Spleen (tissue), 11 donors: ENCODE data around the gene DENND1B. TPM values are rescaled to one million over a fixed set of nuclear protein-coding genes. Genes with fewer than 3 reads are reported as not detected.

Experiments
- DNase-seq: peaks from one replicate; pipeline ENCODE4 v3.0.0-alpha.2; 2020
- H3K27ac ChIP-seq, 8 donors: fragments of 200-600 bp; sonication (generic) in 7 of 8; 1 replicate in 4 of 8; 2 replicates in 4 of 8; pipeline versions ENCODE4 v1.5.0 to v1.8.0; 2016 to 2021; ENCODE audit warnings: inconsistent platforms in 4 of 8, mild to moderate bottlenecking in 4 of 8, moderate library complexity in 1 of 8
- H3K27me3 ChIP-seq, 7 donors: fragments of 200-600 bp; sonication (generic) in 6 of 7; replicated peaks in 1 of 7; 1 replicate in 4 of 7; 2 replicates in 3 of 7; pipeline versions ENCODE4 v1.5.0 to v1.8.0; 2016 to 2021; ENCODE audit warnings: inconsistent platforms in 3 of 7, mild to moderate bottlenecking in 1 of 7
- H3K36me3 ChIP-seq, 6 donors: fragments of 200-600 bp; sonication (generic) in 5 of 6; 1 replicate in 4 of 6; 2 replicates in 2 of 6; pipeline versions ENCODE4 v1.5.0 to v1.8.0; 2016 to 2021; ENCODE audit warnings: inconsistent platforms in 2 of 6
- H3K4me1 ChIP-seq, 6 donors: fragments of 200-600 bp; sonication (generic) in 5 of 6; 1 replicate in 3 of 6; 2 replicates in 3 of 6; pipeline versions ENCODE4 v1.5.0 to v1.8.0; 2016 to 2021; ENCODE audit warnings: inconsistent platforms in 3 of 6
- H3K4me3 ChIP-seq, 8 donors: fragments of 200-600 bp; sonication (generic) in 7 of 8; 1 replicate in 4 of 8; 2 replicates in 4 of 8; pipeline versions ENCODE4 v1.5.0 to v1.8.0; 2016 to 2021; ENCODE audit warnings: inconsistent platforms in 4 of 8, mild to moderate bottlenecking in 4 of 8, moderate library complexity in 2 of 8
- H3K9me3 ChIP-seq, 8 donors: fragments of 200-600 bp; sonication (generic) in 7 of 8; 1 replicate in 4 of 8; 2 replicates in 4 of 8; pipeline versions ENCODE4 v1.5.0 to v1.8.0; 2016 to 2021; ENCODE audit warnings: inconsistent platforms in 4 of 8
- POLR2A ChIP-seq, 3 donors: fragments of 450-650 bp; IDR thresholded peaks; one replicate each; pipeline ENCODE4 v1.5.1; 2017; ENCODE audit warnings: antibody characterized with exemption in 3 of 3, mild to moderate bottlenecking in 1 of 3
- POLR2AphosphoS5 ChIP-seq, 3 donors: sonication (generic); formaldehyde crosslinking; IDR thresholded peaks; one replicate each; pipeline ENCODE4 v1.5.1; 2017; ENCODE audit warnings: antibody characterized with exemption in 3 of 3
- WGBS, 5 donors: extraction: QIAGEN DNeasy Blood & Tissue Kit in 3 of 5; methylation state at CpG; one replicate each; pipeline versions ENCODE4 v1.1.5 to v1.1.7; 2013 to 2018; 5-methylcytosine and 5-hydroxymethylcytosine counted together
- intact Hi-C: fragments of 100-400 bp; cut with DNase I; formaldehyde crosslinking; loops from one replicate; pipeline ENCODE4 v1.15.0; 2023; ENCODE audit warnings: low total_unique reads
- polyA plus RNA-seq, 3 donors: library from polyadenylated mRNA; stranded (reverse); fragments of 200-250 nt; gene quantifications; one replicate each; pipeline ENCODE4 v1.2.1, GENCODE V29; 2013
- total RNA-seq, 7 donors: library from RNA; depleted of rRNA in 3 of 7; stranded (reverse); fragments of >200 nt in 3 of 7; fragmentation: NEBNext Ultra II Directional in 4 of 7; extraction: Animal tissue kit (Norgen Biotek cat#: 25700) in 4 of 7; gene quantifications; one replicate each; pipeline versions ENCODE4 v1.1.0 to v1.2.1, GENCODE V29; 2016 to 2021
- TF ChIP-seq, protein P1 (sequence below), 11 experiments: fragments of 200-600 bp in 7 of 11; fragments of 450-650 bp in 4 of 11; sonication (generic) in 4 of 11; IDR thresholded peaks in 8 of 11; conservative IDR thresholded peaks in 3 of 11; 1 replicate in 7 of 11; 2 replicates in 4 of 11; pipeline versions ENCODE4 v1.4.0 to v1.8.0; 2016 to 2021; ENCODE audit warnings: antibody characterized with exemption in 11 of 11, inconsistent platforms in 4 of 11, mild to moderate bottlenecking in 1 of 11
- donor health status: healthy with polysubstance abuse.
- donor health status: DM: no; HTN: no; CAD: no; lungs with moderate emphysema.
- donor health status: DM: no; HTN: no; CAD: no.
- donor health status: Bipolar disorder and iron deficiency.
- donor health status: healthy.
- donor health status: DM: no; HTN: no; CAD: no.
- donor health status: DM: yes; HTN: yes; CAD: no.

The DENND1B gene
- total and polyA plus RNA-seq, 10 donors, result 2.8 to 31.8 (median 19.6) TPM

DNA sequence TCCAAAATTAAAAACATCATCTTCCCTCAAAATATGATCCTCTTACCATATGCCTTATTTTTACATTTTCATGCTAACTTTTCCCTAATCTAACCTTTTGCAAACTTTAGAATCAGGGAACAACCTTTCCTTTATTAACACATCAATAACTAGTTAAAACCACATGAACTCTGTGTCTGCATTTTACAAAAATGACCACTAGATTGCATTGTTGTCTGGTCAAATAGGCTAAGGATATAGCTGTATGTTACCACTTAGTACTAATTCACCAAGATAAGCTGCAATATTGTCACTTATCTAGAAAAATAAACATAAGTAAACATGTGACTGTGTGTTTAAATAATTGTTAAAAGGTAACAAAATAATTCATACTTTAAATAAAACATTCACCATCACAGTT lies 82.3 kb downstream of the DENND1B start:
- Histone ChIP-seq H3K27me3 (no peaks in the 10 kb centered on the region), H3K4me3 (no peak overlapping the region), H3K36me3 (peaks cover 0 to 18% (median 0%) of the 10 kb centered on the region in 6 donors), H3K9me3 (peaks cover 0 to 17% (median 11%) of the 10 kb centered on the region in 8 donors), H3K27ac (no peak overlapping the region), H3K4me1 (peaks cover 0 to 33% (median 4%) of the 10 kb centered on the region in 6 donors)
- TF ChIP-seq, protein P1, sequence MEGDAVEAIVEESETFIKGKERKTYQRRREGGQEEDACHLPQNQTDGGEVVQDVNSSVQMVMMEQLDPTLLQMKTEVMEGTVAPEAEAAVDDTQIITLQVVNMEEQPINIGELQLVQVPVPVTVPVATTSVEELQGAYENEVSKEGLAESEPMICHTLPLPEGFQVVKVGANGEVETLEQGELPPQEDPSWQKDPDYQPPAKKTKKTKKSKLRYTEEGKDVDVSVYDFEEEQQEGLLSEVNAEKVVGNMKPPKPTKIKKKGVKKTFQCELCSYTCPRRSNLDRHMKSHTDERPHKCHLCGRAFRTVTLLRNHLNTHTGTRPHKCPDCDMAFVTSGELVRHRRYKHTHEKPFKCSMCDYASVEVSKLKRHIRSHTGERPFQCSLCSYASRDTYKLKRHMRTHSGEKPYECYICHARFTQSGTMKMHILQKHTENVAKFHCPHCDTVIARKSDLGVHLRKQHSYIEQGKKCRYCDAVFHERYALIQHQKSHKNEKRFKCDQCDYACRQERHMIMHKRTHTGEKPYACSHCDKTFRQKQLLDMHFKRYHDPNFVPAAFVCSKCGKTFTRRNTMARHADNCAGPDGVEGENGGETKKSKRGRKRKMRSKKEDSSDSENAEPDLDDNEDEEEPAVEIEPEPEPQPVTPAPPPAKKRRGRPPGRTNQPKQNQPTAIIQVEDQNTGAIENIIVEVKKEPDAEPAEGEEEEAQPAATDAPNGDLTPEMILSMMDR (IDR thresholded peaks at IDR 0.05 in 8 of 11, conservative IDR thresholded peaks at IDR 0.05 in 3 of 11), result peak in 1 of 11 experiments; percentile 7
- no peak for TF ChIP-seq POLR2A (IDR thresholded peaks at IDR 0.05)
- no peak for DNase-seq
- intact Hi-C loops, result no loop called here

DNA sequence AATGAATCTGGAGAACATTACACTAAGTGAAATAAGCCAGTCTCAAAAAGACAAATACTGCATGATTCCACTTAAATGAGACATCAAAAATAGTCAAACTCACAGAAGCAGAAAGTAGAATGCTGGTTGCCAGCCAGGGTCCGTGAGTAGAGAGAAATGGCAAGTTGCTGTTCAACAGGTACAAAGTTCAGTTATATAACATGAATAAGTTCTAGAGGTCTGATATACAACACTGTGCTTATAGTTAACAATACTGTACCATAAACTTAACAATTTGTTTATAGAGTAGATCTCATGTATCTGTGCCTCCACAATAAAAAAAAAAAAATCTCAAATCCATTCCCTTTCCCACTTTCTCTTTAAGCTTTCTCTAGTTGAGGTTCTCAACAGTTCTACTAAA lies 83.5 kb downstream of the DENND1B start:
- Histone ChIP-seq H3K27me3 (no peaks in the 10 kb centered on the region), H3K36me3 (peaks cover 0 to 18% (median 0%) of the 10 kb centered on the region in 6 donors), H3K4me1 (peaks cover 0 to 33% (median 4%) of the 10 kb centered on the region in 6 donors), H3K4me3 (no peak overlapping the region), H3K27ac (no peak overlapping the region), H3K9me3 (peaks cover 0 to 17% (median 11%) of the 10 kb centered on the region in 8 donors)
- TF ChIP-seq POLR2AphosphoS5 (IDR thresholded peaks at IDR 0.05), result no peak
- TF ChIP-seq POLR2A (IDR thresholded peaks at IDR 0.05), result no peak
- TF ChIP-seq, protein P1 (IDR thresholded peaks at IDR 0.05 in 8 of 11, conservative IDR thresholded peaks at IDR 0.05 in 3 of 11), result no peak
- 95 to 100% (median 98%) methylated on average over 1 of the region's 1 CpG for WGBS, 5 donors
- intact Hi-C loops, result no loop called here
- no peak for DNase-seq

DNA sequence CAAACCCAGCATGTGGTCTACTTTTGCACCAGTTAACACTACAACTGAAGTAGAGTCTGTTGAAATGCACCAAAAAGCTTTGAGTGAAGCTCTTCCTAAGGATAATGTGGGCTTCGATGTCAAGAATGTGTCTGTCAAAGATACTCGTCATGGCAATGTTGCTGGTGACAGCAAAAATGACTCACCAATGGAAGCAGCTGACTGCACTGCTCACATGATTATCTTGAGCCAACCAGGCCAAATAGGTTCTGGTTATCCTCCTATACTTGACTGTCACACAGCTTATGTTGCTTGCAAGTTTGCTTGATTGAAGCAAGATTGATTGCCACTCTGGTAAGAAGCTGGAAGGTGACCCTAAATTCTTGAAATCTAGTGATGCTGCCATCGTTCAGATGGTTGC lies 85.2 kb downstream of the DENND1B start:
- DNase-seq, result no peak
- H3K4me3 ChIP-seq, result no peak overlapping the region
- peaks cover 0 to 31% (median 4%) of the 10 kb centered on the region in 6 donors for H3K4me1 ChIP-seq
- peaks cover 0 to 17% (median 11%) of the 10 kb centered on the region in 8 donors for H3K9me3 ChIP-seq
- no peak for TF ChIP-seq POLR2A (IDR thresholded peaks at IDR 0.05)
- no peak for TF ChIP-seq POLR2AphosphoS5 (IDR thresholded peaks at IDR 0.05)
- TF ChIP-seq, protein P1 (IDR thresholded peaks at IDR 0.05 in 8 of 11, conservative IDR thresholded peaks at IDR 0.05 in 3 of 11), result no peak
- 83 to 99% (median 91%) methylated on average over 3 of the region's 3 CpGs for WGBS, 5 donors
- intact Hi-C loops, result no loop called here
- H3K36me3 ChIP-seq, result peaks cover 0 to 18% (median 0%) of the 10 kb centered on the region in 6 donors
- no peaks in the 10 kb centered on the region for H3K27me3 ChIP-seq
- H3K27ac ChIP-seq, result no peak overlapping the region

DNA sequence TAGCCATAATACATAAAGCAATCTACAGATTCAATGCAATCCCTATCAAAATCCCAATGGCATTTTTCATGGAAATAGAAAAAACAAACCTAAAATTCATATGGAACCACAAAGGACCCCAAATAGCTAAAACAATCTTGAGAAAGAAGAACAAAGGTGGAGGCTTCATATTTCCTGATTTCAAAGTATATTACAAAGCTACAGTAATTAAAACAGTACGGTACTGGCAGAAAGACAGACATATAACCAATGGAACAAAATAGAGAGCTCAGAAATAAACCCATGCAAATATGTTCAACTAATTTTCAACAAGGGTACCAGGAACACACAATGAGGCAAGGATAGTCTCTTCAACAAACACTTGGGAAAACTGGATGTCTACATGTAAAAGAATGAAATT lies 87.0 kb downstream of the DENND1B start:
- whole genome bisulfite sequencing, 5 donors, result 94 to 100% (median 98%) methylated on average over 1 of the region's 1 CpG
- H3K27me3 ChIP-seq, result no peaks in the 10 kb centered on the region
- peaks cover 0 to 17% (median 11%) of the 10 kb centered on the region in 8 donors for H3K9me3 ChIP-seq
- intact Hi-C loops, result no loop called here
- H3K4me1 ChIP-seq, result peaks cover 0 to 12% (median 0%) of the 10 kb centered on the region in 6 donors
- H3K4me3 ChIP-seq, result no peak overlapping the region
- H3K27ac ChIP-seq, result no peak overlapping the region
- TF ChIP-seq POLR2AphosphoS5 (IDR thresholded peaks at IDR 0.05) (no peak), POLR2A (IDR thresholded peaks at IDR 0.05) (no peak)
- TF ChIP-seq, protein P1 (IDR thresholded peaks at IDR 0.05 in 8 of 11, conservative IDR thresholded peaks at IDR 0.05 in 3 of 11), result no peak
- no peak for DNase-seq
- peaks cover 0 to 18% (median 0%) of the 10 kb centered on the region in 6 donors for H3K36me3 ChIP-seq
